Measurements from ENCODE around the gene BACH2. TPM values are rescaled to one million over a fixed set of nuclear protein-coding genes. Genes with fewer than 3 reads are reported as not detected.

The BACH2 gene
- total and polyA plus RNA-seq, 2 of the 4 experiments (the other 2 are of a cell fraction) = 1.3 to 1.4 TPM

- POLR2A ChIA-PET (ENCODE audit: unreplicated experiment) = no interaction called here
- no peak for TF ChIP-seq USF2 (IDR thresholded peaks at IDR 0.05; ENCODE audit: low read depth, low read length)
- Histone ChIP-seq H2BK5ac (ENCODE audit: low read depth, low read length, poor library complexity, severe bottlenecking) (no peak overlapping the region), H3K9ac (ENCODE audit: low read depth, low read length) (no peak overlapping the region), H3K4me1 (ENCODE audit: control insufficient read depth, insufficient read depth, low read length) (no peaks in the 10 kb centered on the region), H3K9me3 (ENCODE audit: control insufficient read depth, insufficient read depth, low read length) (no peaks in the 10 kb centered on the region), H4K91ac (ENCODE audit: insufficient read depth, low read depth, low read length) (no peak overlapping the region), H3K9me1 (ENCODE audit: insufficient read depth, low read length) (no peaks in the 10 kb centered on the region), H2BK120ac (ENCODE audit: low read depth, low read length) (no peak overlapping the region), H4K5ac (ENCODE audit: low read depth, low read length) (no peak overlapping the region), H2AK5ac (ENCODE audit: low read depth, low read length) (no peak overlapping the region), H3K36me3 (ENCODE audit: control insufficient read depth, insufficient read depth, low read length) (no peaks in the 10 kb centered on the region), H3K4me3 (ENCODE audit: insufficient read depth, low read depth, low read length) (no peak overlapping the region), H2BK20ac (ENCODE audit: low read depth, low read length) (no peak overlapping the region), H3K18ac (ENCODE audit: low read depth, low read length) (no peak overlapping the region), H3K79me1 (ENCODE audit: low read depth in 1 of 2, low read length in 2 of 2) (no peaks in the 10 kb centered on the region), H3K4ac (ENCODE audit: low read depth, low read length) (no peak overlapping the region), H4K8ac (ENCODE audit: low read depth in 2 of 2, low read length in 2 of 2) (no peak overlapping the region), H2AFZ (replicated peaks; ENCODE audit: low read length, poor library complexity) (no peak overlapping the region), H4K20me1 (ENCODE audit: insufficient read depth, low read length) (no peaks in the 10 kb centered on the region), H3K56ac (ENCODE audit: extremely low read depth, insufficient read depth, low read length) (no peak overlapping the region), H2AK9ac (replicated peaks; ENCODE audit: low read depth, low read length, poor library complexity) (no peak overlapping the region), H3K27me3 (ENCODE audit: control insufficient read depth, insufficient read depth, low read length) (no peaks in the 10 kb centered on the region; the same call in 1 of the 2 replicates), H3K14ac (replicated peaks; ENCODE audit: low read depth, low read length) (no peak overlapping the region), H3K27ac (ENCODE audit: insufficient read depth, low read length) (no peak overlapping the region), H3K4me2 (ENCODE audit: low read depth, low read length) (no peak overlapping the region), H3K23ac (ENCODE audit: low read depth, low read length) (no peak overlapping the region), H2BK15ac (ENCODE audit: low read depth, low read length) (no peak overlapping the region)
- dilution Hi-C loops (cut with HindIII; ENCODE audit: low sequenced_read_pairs, unreplicated experiment) (no loop called here), in situ Hi-C loops (cut with MboI; ENCODE audit: low sequenced_read_pairs) (no loop called here), intact Hi-C loops (cut with micrococcal nuclease) (no loop called here)
- DNase-seq (no peak), ATAC-seq (ENCODE audit: low read depth) (no peak)
- no TSS peak for BruUV-seq (replicated peaks)
- CTCF ChIA-PET = no interaction called here
- WGBS, 2 experiments (ENCODE audit: extremely low coverage in 2 of 2, insufficient read length in 1 of 2) = no CpG with 5 or more reads among the region's 3 CpGs
Measured at GRCh38 chr6:89966913-89967312, 329.7 kb downstream of the BACH2 start.
